GM12878 (cell line): ENCODE results near the gene FOXK2. TPM values are rescaled to one million over a fixed set of nuclear protein-coding genes. Genes with fewer than 3 reads are reported as not detected.

Experiments used
- ATAC-seq: fragments of 200-7000 bp; cut with Tn5 transposase; 3 replicates; pipeline ENCODE4 v1.9.1; 2020; ENCODE audit warnings: mild to moderate bottlenecking, moderate library complexity
- BruUV-seq: library from RNA; stranded (reverse); fragments of 400-500 nt; replicated peaks from 2 replicates; lab custom pipeline; 2021; lab: Mats Ljungman, UMichigan
- CTCF ChIA-PET: fragments of 300-600 bp; sonication (Branson Sonifier 250); formaldehyde crosslinking; extraction: SDS; loops from one replicate; lab custom pipeline; 2021; ENCODE audit warnings: inconsistent platforms; lab: Yijun Ruan, JAX
- POLR2A ChIA-PET: fragments of 350-600 bp; formaldehyde crosslinking; extraction: SDS; loops from one replicate; lab custom pipeline; 2021; ENCODE audit warnings: inconsistent platforms; lab: Charles Lee
- RAD21 ChIA-PET: fragments of 300-600 bp; sonication (Branson Sonifier 250); formaldehyde crosslinking; loops from one replicate; lab custom pipeline; 2023; ENCODE audit warnings: antibody characterized with exemption; ENCODE audit not compliant: unreplicated experiment; lab: Charles Lee
- SMC1A ChIA-PET: fragments of 300-600 bp; sonication (Branson Sonifier 250); formaldehyde crosslinking; loops from one replicate; lab custom pipeline; 2023; ENCODE audit not compliant: unreplicated experiment, uncharacterized antibody; lab: Charles Lee
- DNase-seq: peaks from one replicate; pipeline ENCODE4 v3.0.0-alpha.2; 2011; ENCODE audit warnings: low read depth, low spot score
- FAIRE-seq: peaks from 3 replicates; lab custom pipeline; 2011; peaks lifted over from hg19 to GRCh38; lab: Jason Lieb, UNC
- H2AFZ ChIP-seq: 2 replicates; pipeline ENCODE4 v1.6.0; 2011; ENCODE audit warnings: low read depth, low read length, control low read depth; ENCODE audit not compliant: control insufficient read depth
- H3K27ac ChIP-seq: 2 replicates; pipeline ENCODE4 v1.5.1; 2011; ENCODE audit warnings: control low read depth; ENCODE audit not compliant: control insufficient read depth, insufficient read depth
- H3K27me3 ChIP-seq, 2 experiments: replicated peaks in 1 of 2; 2 replicates each; pipeline versions ENCODE4 v1.6.0 to v1.6.1; 2011; ENCODE audit warnings: low read length in 1 of 2; ENCODE audit not compliant: control insufficient read depth in 2 of 2, insufficient read depth in 2 of 2
- H3K36me3 ChIP-seq, 2 experiments: 2 replicates each; pipeline ENCODE4 v1.5.1; 2011; ENCODE audit warnings: low read length in 1 of 2; ENCODE audit not compliant: control insufficient read depth in 2 of 2, insufficient read depth in 2 of 2
- H3K4me1 ChIP-seq: 2 replicates; pipeline ENCODE4 v1.6.1; 2011; ENCODE audit warnings: mild to moderate bottlenecking, low read length, moderate library complexity, mixed read lengths; ENCODE audit not compliant: control insufficient read depth, insufficient read depth
- H3K4me2 ChIP-seq: 2 replicates; pipeline ENCODE4 v1.6.0; 2011; ENCODE audit warnings: control low read depth; ENCODE audit not compliant: control insufficient read depth, insufficient read depth
- H3K4me3 ChIP-seq: fragments of 200-600 bp; sonication (generic); 2 replicates; pipeline ENCODE4 v1.5.1; 2016
- H3K79me2 ChIP-seq: 2 replicates; pipeline ENCODE4 v1.6.0; 2011; ENCODE audit warnings: low read length; ENCODE audit not compliant: control insufficient read depth, insufficient read depth
- H3K9ac ChIP-seq: 2 replicates; pipeline ENCODE4 v1.8.0; 2011; ENCODE audit warnings: low read length, control low read depth, mixed read lengths; ENCODE audit not compliant: control insufficient read depth, insufficient read depth
- H3K9me3 ChIP-seq: replicated peaks from 3 replicates; pipeline ENCODE4 v1.5.1; 2011; ENCODE audit warnings: mild to moderate bottlenecking, low read length; ENCODE audit not compliant: control insufficient read depth, insufficient read depth
- H4K20me1 ChIP-seq: 2 replicates; pipeline ENCODE4 v1.6.0; 2011; ENCODE audit not compliant: control insufficient read depth, insufficient read depth
- CREB1 ChIP-seq: IDR thresholded peaks from 2 replicates; pipeline ENCODE4 v1.6.1; 2012; ENCODE audit warnings: low read depth, mild to moderate bottlenecking, inconsistent platforms
- NBN ChIP-seq: fragments of 450-650 bp; IDR thresholded peaks from 2 replicates; pipeline ENCODE4 v1.6.1; 2016
- POLR2A ChIP-seq: IDR thresholded peaks from 2 replicates; pipeline ENCODE4 v1.6.1; 2011; ENCODE audit warnings: low read depth, mild to moderate bottlenecking, low read length
- SP1 ChIP-seq: IDR thresholded peaks from one replicate; pipeline ENCODE4 v1.6.1; 2011; ENCODE audit warnings: low read depth, low read length
- WGBS: methylation state at CpG from one replicate; pipeline ENCODE4 v1.1.6; 2016; ENCODE audit warnings: low lambda C conversion rate; ENCODE audit not compliant: insufficient replicate concordance, insufficient coverage; ENCODE audit errors: missing lambda C conversion rate; 5-methylcytosine and 5-hydroxymethylcytosine counted together
- in situ Hi-C: fragments of 300-500 bp; cut with MboI; formaldehyde crosslinking; loops from 9 replicates; pipeline ENCODE4 v1.14.3; 2018; ENCODE audit warnings: mixed read lengths
- intact Hi-C: fragments of 100-400 bp; cut with micrococcal nuclease; formaldehyde crosslinking; loops from one replicate; pipeline ENCODE4 v1.14.2; 2022; ENCODE audit not compliant: unreplicated experiment
- polyA plus RNA-seq, 11 experiments: library from polyadenylated mRNA; depleted of rRNA in 4 of 11; unstranded in 6 of 11; stranded (reverse) in 5 of 11; fragments of >200 nt; fragmentation: Nextera tagmentation in 4 of 11; fragmentation: Illumina TruSeq in 1 of 11; extraction: Ambion mirVana in 4 of 11; extraction: Trizol in 1 of 11; gene quantifications; 1 replicate in 1 of 11; 2 replicates in 10 of 11; pipeline versions ENCODE4 v1.2.1 to v1.2.3, GENCODE V29; 2011 to 2016; ENCODE audit warnings: inconsistent platforms in 2 of 11, missing spikeins in 2 of 11, low read depth in 1 of 11
- total RNA-seq, 4 experiments: library from RNA; depleted of rRNA in 3 of 4; stranded (reverse); fragments of >200 nt in 3 of 4; fragmentation: Illumina TruSeq in 1 of 4; extraction: Trizol in 1 of 4; gene quantifications; 2 replicates each; pipeline versions ENCODE4 v1.2.1 to v1.2.3, GENCODE V29; 2013 to 2021
- TF ChIP-seq, protein P1 (sequence below): IDR thresholded peaks from 2 replicates; pipeline ENCODE4 v1.6.1; 2012; ENCODE audit warnings: low read depth, low read length, improper control_type of control experiment
- TF ChIP-seq, protein P2 (sequence below): fragments of 450-650 bp; formaldehyde crosslinking; IDR thresholded peaks from 2 replicates; pipeline ENCODE4 v1.4.0; 2020; ENCODE audit warnings: mild to moderate bottlenecking, moderate library complexity
- TF ChIP-seq, protein P3 (sequence below): fragments of 450-650 bp; IDR thresholded peaks from 2 replicates; pipeline ENCODE4 v1.6.1; 2016; ENCODE audit warnings: mild to moderate bottlenecking, moderate library complexity, borderline replicate concordance

Gene FOXK2
- total and polyA plus RNA-seq, 10 of the 15 experiments (the other 5 are each of a cell fraction or from before 2014, with no cell fraction given) = 2.4 to 56.8 (median 34.4) TPM

DNA sequence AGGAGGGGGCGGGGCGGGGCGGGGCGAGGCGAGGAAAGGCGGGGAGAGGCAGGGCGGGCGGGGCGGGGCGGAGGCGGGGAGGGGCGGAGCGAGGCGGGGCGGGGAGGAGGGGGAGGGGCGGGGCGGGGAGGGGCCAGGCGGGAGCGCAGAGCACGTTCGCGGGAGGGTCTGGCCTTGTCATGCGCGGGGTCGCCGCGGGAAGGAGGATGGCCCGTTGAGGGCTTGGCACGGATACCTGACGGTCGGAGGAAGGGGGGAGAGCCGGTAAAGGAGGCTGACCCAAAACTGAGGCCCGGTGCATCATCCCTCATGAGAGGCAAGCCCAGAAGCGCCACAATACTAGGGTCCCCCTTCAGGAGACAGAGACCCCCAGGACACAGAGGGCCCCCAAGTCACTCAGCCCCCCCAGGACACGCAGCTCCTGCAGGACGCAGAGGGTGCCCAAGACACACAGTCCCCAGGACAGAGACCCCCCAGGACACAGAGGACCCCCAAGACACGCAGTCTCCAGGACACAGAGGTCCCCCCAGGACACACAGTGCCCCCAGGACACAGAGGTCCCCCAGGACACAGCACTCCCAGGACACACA, 129.3 kb downstream of the FOXK2 start:
- peak overlapping the region; percentile 71 for H3K4me2 ChIP-seq
- no peak overlapping the region for H3K9ac ChIP-seq
- H3K9me3 ChIP-seq = no peaks in the 10 kb centered on the region
- in situ Hi-C loops = no loop called here
- H3K36me3 ChIP-seq = peaks cover 2 to 7% of the 10 kb centered on the region in 2 experiments
- H3K27ac ChIP-seq = no peak overlapping the region
- ChIA-PET SMC1A (no interaction called here), POLR2A (interaction anchor here (0.6 kb wide), 1 partner anchor 116 kb away, joined by 3 read pairs; no protein-coding TSS in a partner anchor), RAD21 (no interaction called here)
- BruUV-seq = no TSS peak
- ATAC-seq (no peak), DNase-seq (no peak)
- intact Hi-C loops = loop anchor here (10.0 kb wide), 1 partner anchor 106 kb away; the partner anchor contains the start of gene TBCD
- H2AFZ ChIP-seq = peak overlapping the region; percentile 60
- H3K27me3 ChIP-seq = no peaks in the 10 kb centered on the region
- peaks cover 8% of the 10 kb centered on the region for H4K20me1 ChIP-seq
- H3K79me2 ChIP-seq = peaks cover 42% of the 10 kb centered on the region
- WGBS = 32% methylated on average over 8 of the region's 37 CpGs
- H3K4me3 ChIP-seq = peak overlapping the region; percentile 50; the same call in 1 of the 2 replicates
- TF ChIP-seq NBN = no peak
- TF ChIP-seq, protein P1, sequence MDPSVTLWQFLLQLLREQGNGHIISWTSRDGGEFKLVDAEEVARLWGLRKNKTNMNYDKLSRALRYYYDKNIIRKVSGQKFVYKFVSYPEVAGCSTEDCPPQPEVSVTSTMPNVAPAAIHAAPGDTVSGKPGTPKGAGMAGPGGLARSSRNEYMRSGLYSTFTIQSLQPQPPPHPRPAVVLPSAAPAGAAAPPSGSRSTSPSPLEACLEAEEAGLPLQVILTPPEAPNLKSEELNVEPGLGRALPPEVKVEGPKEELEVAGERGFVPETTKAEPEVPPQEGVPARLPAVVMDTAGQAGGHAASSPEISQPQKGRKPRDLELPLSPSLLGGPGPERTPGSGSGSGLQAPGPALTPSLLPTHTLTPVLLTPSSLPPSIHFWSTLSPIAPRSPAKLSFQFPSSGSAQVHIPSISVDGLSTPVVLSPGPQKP = no peak
- TF ChIP-seq SP1 = no peak
- TF ChIP-seq CREB1 = no peak
- no peak for TF ChIP-seq POLR2A
- TF ChIP-seq, protein P2, sequence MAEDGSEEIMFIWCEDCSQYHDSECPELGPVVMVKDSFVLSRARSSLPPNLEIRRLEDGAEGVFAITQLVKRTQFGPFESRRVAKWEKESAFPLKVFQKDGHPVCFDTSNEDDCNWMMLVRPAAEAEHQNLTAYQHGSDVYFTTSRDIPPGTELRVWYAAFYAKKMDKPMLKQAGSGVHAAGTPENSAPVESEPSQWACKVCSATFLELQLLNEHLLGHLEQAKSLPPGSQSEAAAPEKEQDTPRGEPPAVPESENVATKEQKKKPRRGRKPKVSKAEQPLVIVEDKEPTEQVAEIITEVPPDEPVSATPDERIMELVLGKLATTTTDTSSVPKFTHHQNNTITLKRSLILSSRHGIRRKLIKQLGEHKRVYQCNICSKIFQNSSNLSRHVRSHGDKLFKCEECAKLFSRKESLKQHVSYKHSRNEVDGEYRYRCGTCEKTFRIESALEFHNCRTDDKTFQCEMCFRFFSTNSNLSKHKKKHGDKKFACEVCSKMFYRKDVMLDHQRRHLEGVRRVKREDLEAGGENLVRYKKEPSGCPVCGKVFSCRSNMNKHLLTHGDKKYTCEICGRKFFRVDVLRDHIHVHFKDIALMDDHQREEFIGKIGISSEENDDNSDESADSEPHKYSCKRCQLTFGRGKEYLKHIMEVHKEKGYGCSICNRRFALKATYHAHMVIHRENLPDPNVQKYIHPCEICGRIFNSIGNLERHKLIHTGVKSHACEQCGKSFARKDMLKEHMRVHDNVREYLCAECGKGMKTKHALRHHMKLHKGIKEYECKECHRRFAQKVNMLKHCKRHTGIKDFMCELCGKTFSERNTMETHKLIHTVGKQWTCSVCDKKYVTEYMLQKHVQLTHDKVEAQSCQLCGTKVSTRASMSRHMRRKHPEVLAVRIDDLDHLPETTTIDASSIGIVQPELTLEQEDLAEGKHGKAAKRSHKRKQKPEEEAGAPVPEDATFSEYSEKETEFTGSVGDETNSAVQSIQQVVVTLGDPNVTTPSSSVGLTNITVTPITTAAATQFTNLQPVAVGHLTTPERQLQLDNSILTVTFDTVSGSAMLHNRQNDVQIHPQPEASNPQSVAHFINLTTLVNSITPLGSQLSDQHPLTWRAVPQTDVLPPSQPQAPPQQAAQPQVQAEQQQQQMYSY = no peak
- TF ChIP-seq, protein P3, sequence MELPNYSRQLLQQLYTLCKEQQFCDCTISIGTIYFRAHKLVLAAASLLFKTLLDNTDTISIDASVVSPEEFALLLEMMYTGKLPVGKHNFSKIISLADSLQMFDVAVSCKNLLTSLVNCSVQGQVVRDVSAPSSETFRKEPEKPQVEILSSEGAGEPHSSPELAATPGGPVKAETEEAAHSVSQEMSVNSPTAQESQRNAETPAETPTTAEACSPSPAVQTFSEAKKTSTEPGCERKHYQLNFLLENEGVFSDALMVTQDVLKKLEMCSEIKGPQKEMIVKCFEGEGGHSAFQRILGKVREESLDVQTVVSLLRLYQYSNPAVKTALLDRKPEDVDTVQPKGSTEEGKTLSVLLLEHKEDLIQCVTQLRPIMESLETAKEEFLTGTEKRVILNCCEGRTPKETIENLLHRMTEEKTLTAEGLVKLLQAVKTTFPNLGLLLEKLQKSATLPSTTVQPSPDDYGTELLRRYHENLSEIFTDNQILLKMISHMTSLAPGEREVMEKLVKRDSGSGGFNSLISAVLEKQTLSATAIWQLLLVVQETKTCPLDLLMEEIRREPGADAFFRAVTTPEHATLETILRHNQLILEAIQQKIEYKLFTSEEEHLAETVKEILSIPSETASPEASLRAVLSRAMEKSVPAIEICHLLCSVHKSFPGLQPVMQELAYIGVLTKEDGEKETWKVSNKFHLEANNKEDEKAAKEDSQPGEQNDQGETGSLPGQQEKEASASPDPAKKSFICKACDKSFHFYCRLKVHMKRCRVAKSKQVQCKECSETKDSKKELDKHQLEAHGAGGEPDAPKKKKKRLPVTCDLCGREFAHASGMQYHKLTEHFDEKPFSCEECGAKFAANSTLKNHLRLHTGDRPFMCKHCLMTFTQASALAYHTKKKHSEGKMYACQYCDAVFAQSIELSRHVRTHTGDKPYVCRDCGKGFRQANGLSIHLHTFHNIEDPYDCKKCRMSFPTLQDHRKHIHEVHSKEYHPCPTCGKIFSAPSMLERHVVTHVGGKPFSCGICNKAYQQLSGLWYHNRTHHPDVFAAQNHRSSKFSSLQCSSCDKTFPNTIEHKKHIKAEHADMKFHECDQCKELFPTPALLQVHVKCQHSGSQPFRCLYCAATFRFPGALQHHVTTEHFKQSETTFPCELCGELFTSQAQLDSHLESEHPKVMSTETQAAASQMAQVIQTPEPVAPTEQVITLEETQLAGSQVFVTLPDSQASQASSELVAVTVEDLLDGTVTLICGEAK = no peak
- TF ChIP-seq, all 136 proteins: peak for 0
- no peaks in the 10 kb centered on the region for H3K4me1 ChIP-seq
- no peak for FAIRE-seq
- CTCF ChIA-PET = no interaction called here
